CD4-positive, alpha-beta T cell (primary cell): ENCODE measurements around the gene FNDC3A. TPM values are rescaled to one million over a fixed set of nuclear protein-coding genes. Genes with fewer than 3 reads are reported as not detected.

Experiments
- ATAC-seq: fragments of 200-7000 bp; cut with Tn5 transposase; one replicate; pipeline ENCODE4 v1.10.0; 2022; ENCODE audit warnings: mild to moderate bottlenecking; ENCODE audit not compliant: poor library complexity
- CTCF ChIA-PET: fragments of 350-600 bp; sonication (Branson Sonifier 250); formaldehyde crosslinking; loops from one replicate; lab custom pipeline; 2021; ENCODE audit warnings: antibody characterized with exemption, inconsistent platforms; lab: Charles Lee
- POLR2A ChIA-PET: fragments of 350-600 bp; sonication (Branson Sonifier 250); formaldehyde crosslinking; loops from one replicate; lab custom pipeline; 2021; ENCODE audit warnings: antibody characterized with exemption, inconsistent platforms; lab: Charles Lee
- DNase-seq, 14 experiments: peaks; one replicate each; pipeline ENCODE4 v3.0.0-alpha.2; 2013 to 2020; ENCODE audit warnings: mixed read lengths in 2 of 14
- H3K27ac ChIP-seq, 2 donors: one replicate each; pipeline versions ENCODE4 v1.5.1 to v1.7.0; 2013; ENCODE audit warnings: low read length in 2 of 2, low read depth in 1 of 2, mild to moderate bottlenecking in 1 of 2
- H3K27me3 ChIP-seq, 2 experiments: 1 replicate in 1 of 2; 2 replicates in 1 of 2; pipeline versions ENCODE4 v1.6.1 to v1.7.0; 2013; ENCODE audit warnings: low read length in 2 of 2, control low read depth in 1 of 2, mild to moderate bottlenecking in 1 of 2, moderate library complexity in 1 of 2; ENCODE audit not compliant: insufficient read depth in 2 of 2, control insufficient read depth in 1 of 2
- H3K36me3 ChIP-seq: one replicate; pipeline ENCODE4 v1.6.1; 2013; ENCODE audit warnings: low read length, control low read depth; ENCODE audit not compliant: insufficient read depth
- H3K4me1 ChIP-seq: one replicate; pipeline ENCODE4 v1.6.1; 2013; ENCODE audit warnings: low read length, control low read depth; ENCODE audit not compliant: insufficient read depth
- H3K4me3 ChIP-seq: one replicate; pipeline ENCODE4 v1.5.1; 2013; ENCODE audit warnings: mild to moderate bottlenecking, low read length, moderate library complexity
- H3K9me3 ChIP-seq, 2 experiments: 1 replicate in 1 of 2; 2 replicates in 1 of 2; pipeline versions ENCODE4 v1.6.1 to v1.7.0; 2013; ENCODE audit warnings: low read length in 2 of 2, mild to moderate bottlenecking in 2 of 2, control low read depth in 1 of 2, moderate library complexity in 1 of 2; ENCODE audit not compliant: control insufficient read depth in 1 of 2, insufficient read depth in 1 of 2
- H3K27ac Mint-ChIP-seq: one replicate; pipeline ENCODE4 v1.8.0; 2020; ENCODE audit warnings: mixed read lengths
- H3K27me3 Mint-ChIP-seq: one replicate; pipeline ENCODE4 v1.8.0; 2021; ENCODE audit warnings: mixed read lengths
- H3K36me3 Mint-ChIP-seq: one replicate; pipeline ENCODE4 v1.8.0; 2021; ENCODE audit warnings: low read depth, mixed read lengths
- H3K4me1 Mint-ChIP-seq: one replicate; pipeline ENCODE4 v1.8.0; 2021; ENCODE audit warnings: low read depth, mixed read lengths
- H3K4me3 Mint-ChIP-seq: one replicate; pipeline ENCODE4 v1.8.0; 2020; ENCODE audit warnings: mild to moderate bottlenecking, mixed read lengths
- H3K9me3 Mint-ChIP-seq: one replicate; pipeline ENCODE4 v1.8.0; 2020; ENCODE audit warnings: mixed read lengths
- CTCF ChIP-seq: fragments of 200-600 bp; IDR thresholded peaks from one replicate; pipeline ENCODE4 v1.8.0; 2022; ENCODE audit warnings: antibody characterized with exemption, mild to moderate bottlenecking
- intact Hi-C, 2 experiments: fragments of 100-400 bp; cut with DNase I in 1 of 2; cut with micrococcal nuclease in 1 of 2; formaldehyde crosslinking; loops; one replicate each; pipeline versions ENCODE4 v1.15.1 to v1.9.0; 2023 to 2025; cut with DNase I, micrococcal nuclease
- total RNA-seq, 174 experiments: library from RNA in 2 of 174; stranded (reverse) in 2 of 174; gene quantifications; one replicate each; pipeline ENCODE4 v1.2.3 and lab custom pipeline; 2021 to 2026

Gene FNDC3A
- total RNA-seq, 2 experiments from 2014 or later = 27.7 to 28.6 TPM

GRCh38 chr13:49247643-49248621, 272.2 kb downstream of the FNDC3A start, which contains the start of gene CDADC1:
TSS of gene CDADC1 (plus strand) at chr13:49247925. CDS start at chr13:49248038, 113 bp downstream.
- no peaks in the 10 kb centered on the region for H3K9me3 Mint-ChIP-seq
- peak within 1 kb of the TSS; percentile 36 to 85 for H3K27ac ChIP-seq
- H3K27ac Mint-ChIP-seq = peak within 1 kb of the TSS; percentile 95
- peaks cover 26% of the 10 kb centered on the region for H3K36me3 Mint-ChIP-seq
- TF ChIP-seq CTCF = no peak
- H3K36me3 ChIP-seq = no peaks in the 10 kb centered on the region
- H3K9me3 ChIP-seq = no peaks in the 10 kb centered on the region
- peaks cover 49% of the 10 kb centered on the region for H3K4me1 Mint-ChIP-seq
- ChIA-PET CTCF (interaction anchor here (0.7 to 2.3 kb wide), 7 partner anchors 8 to 1210 kb away, joined by 3 to 6 read pairs (median 4); partner anchors contain the start of gene NUDT15), POLR2A (interaction anchor here (0.8 to 2.9 kb wide), 10 partner anchors 8 to 1210 kb away, joined by 3 to 26 read pairs (median 4); partner anchors contain the start of genes CAB39L, FNDC3A, NUDT15 and RCBTB2)
- H3K27me3 Mint-ChIP-seq = peaks cover 7% of the 10 kb centered on the region
- peaks cover 22% of the 10 kb centered on the region for H3K4me1 ChIP-seq
- intact Hi-C loops = no loop called here
- DNase-seq = peak; percentile 61 to 93 (median 76)
- peak within 1 kb of the TSS; percentile 65 for H3K4me3 ChIP-seq
- H3K27me3 ChIP-seq = no peaks in the 10 kb centered on the region
- peak; percentile 65 for ATAC-seq
- peak within 1 kb of the TSS; percentile 93 for H3K4me3 Mint-ChIP-seq

- H3K27me3 ChIP-seq = no peaks in the 10 kb centered on the region
- no peaks in the 10 kb centered on the region for H3K9me3 ChIP-seq
- peak overlapping the region; percentile 95 for H3K27ac Mint-ChIP-seq
- H3K27me3 Mint-ChIP-seq = peaks cover 2% of the 10 kb centered on the region
- no peaks in the 10 kb centered on the region for H3K9me3 Mint-ChIP-seq
- no peaks in the 10 kb centered on the region for H3K36me3 ChIP-seq
- H3K4me3 Mint-ChIP-seq = peak overlapping the region; percentile 93
- peaks cover 24% of the 10 kb centered on the region for H3K4me1 ChIP-seq
- DNase-seq (peak in 3 of 14 experiments; percentile 8 to 45 (median 34)), ATAC-seq (peak; percentile 30)
- H3K27ac ChIP-seq = peak overlapping the region; percentile 36 to 85
- H3K4me1 Mint-ChIP-seq = peaks cover 55% of the 10 kb centered on the region
- ChIA-PET CTCF (interaction anchor here (0.9 to 2.3 kb wide), 6 partner anchors 9 to 749 kb away, joined by 3 to 6 read pairs (median 4); no protein-coding TSS in a partner anchor), POLR2A (interaction anchor here (0.8 to 2.9 kb wide), 8 partner anchors 9 to 273 kb away, joined by 3 to 26 read pairs (median 5); partner anchors contain the start of genes CAB39L, FNDC3A and SETDB2)
- peak overlapping the region; percentile 65 for H3K4me3 ChIP-seq
- no peak for TF ChIP-seq CTCF
- peaks cover 26% of the 10 kb centered on the region for H3K36me3 Mint-ChIP-seq
- intact Hi-C loops = no loop called here
Observed at GRCh38 chr13:49248622-49249002, 272.9 kb downstream of the FNDC3A start.

GRCh38 chr13:49251326-49251725, 275.6 kb downstream of the FNDC3A start:
- POLR2A ChIA-PET = no interaction called here
- Mint-ChIP-seq H3K36me3 (peaks cover 50% of the 10 kb centered on the region), H3K27me3 (no peaks in the 10 kb centered on the region), H3K4me3 (no peak overlapping the region), H3K9me3 (no peaks in the 10 kb centered on the region), H3K27ac (no peak overlapping the region), H3K4me1 (peaks cover 78% of the 10 kb centered on the region)
- ATAC-seq = no peak
- Histone ChIP-seq H3K9me3 (no peaks in the 10 kb centered on the region), H3K36me3 (peaks cover 16% of the 10 kb centered on the region), H3K27ac (no peak overlapping the region), H3K4me1 (peaks cover 27% of the 10 kb centered on the region), H3K4me3 (no peak overlapping the region), H3K27me3 (no peaks in the 10 kb centered on the region)
- CTCF ChIA-PET = interaction anchor here (1.9 kb wide), 1 partner anchor 11 kb away, joined by 4 read pairs; no protein-coding TSS in a partner anchor
- no peak for DNase-seq
- intact Hi-C loops = no loop called here
- no peak for TF ChIP-seq CTCF
